ENCODE measurements around the gene NMNAT2. TPM values are rescaled to one million over a fixed set of nuclear protein-coding genes. Genes with fewer than 3 reads are reported as not detected.

NMNAT2 gene
- total and polyA plus RNA-seq, 2 of the 13 experiments (the other 11 are each of a cell fraction or from before 2014, with no cell fraction given): not detected

GRCh38 chr1:183374825-183375224 is 43.4 kb downstream of the NMNAT2 start (continued):
- TF ChIP-seq, protein P1, sequence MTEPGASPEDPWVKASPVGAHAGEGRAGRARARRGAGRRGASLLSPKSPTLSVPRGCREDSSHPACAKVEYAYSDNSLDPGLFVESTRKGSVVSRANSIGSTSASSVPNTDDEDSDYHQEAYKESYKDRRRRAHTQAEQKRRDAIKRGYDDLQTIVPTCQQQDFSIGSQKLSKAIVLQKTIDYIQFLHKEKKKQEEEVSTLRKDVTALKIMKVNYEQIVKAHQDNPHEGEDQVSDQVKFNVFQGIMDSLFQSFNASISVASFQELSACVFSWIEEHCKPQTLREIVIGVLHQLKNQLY (CRISPR knock-in tag; IDR thresholded peaks at IDR 0.05): no peak
- TF ChIP-seq NPAS2 (CRISPR knock-in tag; IDR thresholded peaks at IDR 0.05; ENCODE audit: borderline replicate concordance) (no peak), THAP11 (CRISPR knock-in tag; IDR thresholded peaks at IDR 0.05) (no peak), ZNF775 (CRISPR knock-in tag; IDR thresholded peaks at IDR 0.05; ENCODE audit: borderline replicate concordance) (no peak), MIER3 (CRISPR knock-in tag; IDR thresholded peaks at IDR 0.05; ENCODE audit: borderline replicate concordance) (no peak)
- TF ChIP-seq, protein P2, sequence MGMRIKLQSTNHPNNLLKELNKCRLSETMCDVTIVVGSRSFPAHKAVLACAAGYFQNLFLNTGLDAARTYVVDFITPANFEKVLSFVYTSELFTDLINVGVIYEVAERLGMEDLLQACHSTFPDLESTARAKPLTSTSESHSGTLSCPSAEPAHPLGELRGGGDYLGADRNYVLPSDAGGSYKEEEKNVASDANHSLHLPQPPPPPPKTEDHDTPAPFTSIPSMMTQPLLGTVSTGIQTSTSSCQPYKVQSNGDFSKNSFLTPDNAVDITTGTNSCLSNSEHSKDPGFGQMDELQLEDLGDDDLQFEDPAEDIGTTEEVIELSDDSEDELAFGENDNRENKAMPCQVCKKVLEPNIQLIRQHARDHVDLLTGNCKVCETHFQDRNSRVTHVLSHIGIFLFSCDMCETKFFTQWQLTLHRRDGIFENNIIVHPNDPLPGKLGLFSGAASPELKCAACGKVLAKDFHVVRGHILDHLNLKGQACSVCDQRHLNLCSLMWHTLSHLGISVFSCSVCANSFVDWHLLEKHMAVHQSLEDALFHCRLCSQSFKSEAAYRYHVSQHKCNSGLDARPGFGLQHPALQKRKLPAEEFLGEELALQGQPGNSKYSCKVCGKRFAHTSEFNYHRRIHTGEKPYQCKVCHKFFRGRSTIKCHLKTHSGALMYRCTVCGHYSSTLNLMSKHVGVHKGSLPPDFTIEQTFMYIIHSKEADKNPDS (CRISPR knock-in tag; IDR thresholded peaks at IDR 0.05): no peak

DNA sequence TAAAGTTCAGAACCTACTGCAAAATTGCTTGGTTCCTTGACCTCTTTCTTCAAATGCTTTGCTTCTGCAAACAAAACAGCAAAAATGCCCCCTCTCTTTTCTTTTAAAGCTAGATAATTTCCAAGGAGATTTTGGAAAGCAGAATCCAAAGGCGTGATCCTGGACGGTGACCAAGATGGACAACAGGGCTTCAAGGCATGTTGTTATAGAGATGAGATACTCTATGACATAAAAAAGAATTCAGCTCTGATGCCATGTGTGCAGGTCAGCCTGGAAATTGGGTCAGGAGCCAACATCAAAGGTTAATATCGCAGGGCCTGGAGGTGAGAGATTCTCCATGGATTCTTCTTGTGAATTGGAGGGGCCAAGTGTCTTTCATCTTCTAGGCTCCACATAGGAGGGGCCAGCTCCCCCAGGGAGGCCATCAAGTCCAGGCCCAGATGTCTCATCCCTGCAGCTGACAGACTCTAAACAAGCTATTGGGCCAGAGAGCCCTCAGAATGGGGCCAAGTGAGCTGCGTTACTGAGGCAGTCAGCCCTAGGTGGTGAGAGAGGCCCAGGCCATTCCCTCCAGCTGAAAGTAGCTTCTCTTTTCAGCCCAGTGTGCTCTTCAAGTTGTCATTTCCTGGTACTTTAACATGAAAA is 45.5 kb downstream of the NMNAT2 start:
- POLR2A ChIA-PET: no interaction called here
- no peaks in the 10 kb centered on the region for H3K9me3 ChIP-seq (ENCODE audit: low read length)
- no peaks in the 10 kb centered on the region for H3K36me3 ChIP-seq (replicated peaks in 1 of 2; ENCODE audit: control insufficient read depth in 1 of 2, insufficient read depth in 2 of 2, low read length in 2 of 2)
- ATAC-seq (no peak), FAIRE-seq (no peak), DNase-seq (ENCODE audit: low spot score) (no peak)
- H4K20me1 ChIP-seq (ENCODE audit: insufficient read depth, low read length): no peaks in the 10 kb centered on the region
- H3K4me1 ChIP-seq (ENCODE audit: insufficient read depth, low read length): no peaks in the 10 kb centered on the region; the same call in 1 of the 2 replicates
- no peaks in the 10 kb centered on the region for H3K79me2 ChIP-seq (ENCODE audit: insufficient read depth, low read length)
- intact Hi-C loops (cut with micrococcal nuclease; ENCODE audit: unreplicated experiment) (no loop called here), in situ Hi-C loops (cut with HindIII; ENCODE audit: extremely low pct_ligation_motif_present, low pct_unique_long_range_greater_than_20kb) (no loop called here)
- CTCF ChIA-PET (ENCODE audit: low intra/inter-chr PET ratio, low total read pairs): no interaction called here
- 67% methylated on average over 4 of the region's 4 CpGs for WGBS (ENCODE audit: low lambda C conversion rate)
- no peak overlapping the region for H3K4me2 ChIP-seq (ENCODE audit: low read depth, low read length)
- peaks cover 0 to 6% of the 10 kb centered on the region in 2 experiments; a peak in 1 of 5 replicates for H3K27me3 ChIP-seq (ENCODE audit: control insufficient read depth in 1 of 2, insufficient read depth in 2 of 2, low read length in 2 of 2)
- no peak overlapping the region for H3K27ac ChIP-seq (ENCODE audit: extremely low read length, insufficient read depth, low read length)
- H3K4me3 ChIP-seq (replicated peaks in 1 of 3; ENCODE audit: insufficient read depth in 1 of 3, low read depth in 2 of 3, low read length in 3 of 3): no peak overlapping the region
- BruUV-seq (replicated peaks): no TSS peak
- H2AFZ ChIP-seq (ENCODE audit: low read length): no peak overlapping the region
- no peak overlapping the region for H3K9ac ChIP-seq (ENCODE audit: insufficient read depth, low read depth, low read length)
- TF ChIP-seq ZBTB21 (CRISPR knock-in tag; IDR thresholded peaks at IDR 0.05) (no peak), THRA (CRISPR knock-in tag; IDR thresholded peaks at IDR 0.05; ENCODE audit: borderline replicate concordance) (no peak), ZNF383 (CRISPR knock-in tag; IDR thresholded peaks at IDR 0.05; ENCODE audit: borderline replicate concordance) (no peak), ZNF230 (CRISPR knock-in tag; IDR thresholded peaks at IDR 0.05) (no peak), DDIT3 (CRISPR knock-in tag; IDR thresholded peaks at IDR 0.05) (no peak), ZNF547 (CRISPR knock-in tag; IDR thresholded peaks at IDR 0.05) (no peak)
- TF ChIP-seq, protein P3, sequence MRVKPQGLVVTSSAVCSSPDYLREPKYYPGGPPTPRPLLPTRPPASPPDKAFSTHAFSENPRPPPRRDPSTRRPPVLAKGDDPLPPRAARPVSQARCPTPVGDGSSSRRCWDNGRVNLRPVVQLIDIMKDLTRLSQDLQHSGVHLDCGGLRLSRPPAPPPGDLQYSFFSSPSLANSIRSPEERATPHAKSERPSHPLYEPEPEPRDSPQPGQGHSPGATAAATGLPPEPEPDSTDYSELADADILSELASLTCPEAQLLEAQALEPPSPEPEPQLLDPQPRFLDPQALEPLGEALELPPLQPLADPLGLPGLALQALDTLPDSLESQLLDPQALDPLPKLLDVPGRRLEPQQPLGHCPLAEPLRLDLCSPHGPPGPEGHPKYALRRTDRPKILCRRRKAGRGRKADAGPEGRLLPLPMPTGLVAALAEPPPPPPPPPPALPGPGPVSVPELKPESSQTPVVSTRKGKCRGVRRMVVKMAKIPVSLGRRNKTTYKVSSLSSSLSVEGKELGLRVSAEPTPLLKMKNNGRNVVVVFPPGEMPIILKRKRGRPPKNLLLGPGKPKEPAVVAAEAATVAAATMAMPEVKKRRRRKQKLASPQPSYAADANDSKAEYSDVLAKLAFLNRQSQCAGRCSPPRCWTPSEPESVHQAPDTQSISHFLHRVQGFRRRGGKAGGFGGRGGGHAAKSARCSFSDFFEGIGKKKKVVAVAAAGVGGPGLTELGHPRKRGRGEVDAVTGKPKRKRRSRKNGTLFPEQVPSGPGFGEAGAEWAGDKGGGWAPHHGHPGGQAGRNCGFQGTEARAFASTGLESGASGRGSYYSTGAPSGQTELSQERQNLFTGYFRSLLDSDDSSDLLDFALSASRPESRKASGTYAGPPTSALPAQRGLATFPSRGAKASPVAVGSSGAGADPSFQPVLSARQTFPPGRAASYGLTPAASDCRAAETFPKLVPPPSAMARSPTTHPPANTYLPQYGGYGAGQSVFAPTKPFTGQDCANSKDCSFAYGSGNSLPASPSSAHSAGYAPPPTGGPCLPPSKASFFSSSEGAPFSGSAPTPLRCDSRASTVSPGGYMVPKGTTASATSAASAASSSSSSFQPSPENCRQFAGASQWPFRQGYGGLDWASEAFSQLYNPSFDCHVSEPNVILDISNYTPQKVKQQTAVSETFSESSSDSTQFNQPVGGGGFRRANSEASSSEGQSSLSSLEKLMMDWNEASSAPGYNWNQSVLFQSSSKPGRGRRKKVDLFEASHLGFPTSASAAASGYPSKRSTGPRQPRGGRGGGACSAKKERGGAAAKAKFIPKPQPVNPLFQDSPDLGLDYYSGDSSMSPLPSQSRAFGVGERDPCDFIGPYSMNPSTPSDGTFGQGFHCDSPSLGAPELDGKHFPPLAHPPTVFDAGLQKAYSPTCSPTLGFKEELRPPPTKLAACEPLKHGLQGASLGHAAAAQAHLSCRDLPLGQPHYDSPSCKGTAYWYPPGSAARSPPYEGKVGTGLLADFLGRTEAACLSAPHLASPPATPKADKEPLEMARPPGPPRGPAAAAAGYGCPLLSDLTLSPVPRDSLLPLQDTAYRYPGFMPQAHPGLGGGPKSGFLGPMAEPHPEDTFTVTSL (CRISPR knock-in tag; IDR thresholded peaks at IDR 0.05; ENCODE audit: borderline replicate concordance): no peak

All from HepG2 (cell line).